ENCODE results near the gene GALNT10. TPM values are rescaled to one million over a fixed set of nuclear protein-coding genes. Genes with fewer than 3 reads are reported as not detected.
A peak's percentile ranks its signal among the peaks of the same experiment; 100 is the strongest.

Gene GALNT10
- total RNA-seq, 2 donors from 2014 or later = 34.7 to 40.4 TPM

DNA sequence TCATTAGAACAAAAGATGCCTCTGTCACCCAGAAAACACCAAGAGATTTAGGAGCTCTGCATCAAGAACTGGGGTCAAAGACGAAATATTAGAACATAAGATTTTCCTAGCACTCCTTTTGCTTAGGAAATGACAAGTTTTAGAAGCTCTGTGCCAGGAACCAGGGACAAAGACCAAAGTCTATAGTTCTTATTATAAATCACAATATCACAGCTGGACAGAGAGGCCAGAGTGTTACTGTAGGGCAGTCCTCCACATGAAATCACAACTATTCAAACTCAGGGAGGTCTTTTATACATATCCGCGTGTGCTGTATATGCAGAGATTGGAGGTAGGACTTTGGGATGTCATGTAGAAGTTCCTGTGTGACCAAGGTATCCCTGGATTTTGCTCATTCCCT is 138.5 kb downstream of the GALNT10 start:
- Mint-ChIP-seq H3K36me3 (ENCODE audit: low read depth) (peaks cover 10% of the 10 kb centered on the region), H3K4me1 (peaks cover 10% of the 10 kb centered on the region), H3K4me3 (no peak overlapping the region), H3K27me3 (no peaks in the 10 kb centered on the region), H3K27ac (no peak overlapping the region)
- DNase-seq = no peak
- H3K9me3 ChIP-seq (ENCODE audit: control insufficient read depth, low read length, poor library complexity, severe bottlenecking) = no peaks in the 10 kb centered on the region
- no peak for ATAC-seq

DNA sequence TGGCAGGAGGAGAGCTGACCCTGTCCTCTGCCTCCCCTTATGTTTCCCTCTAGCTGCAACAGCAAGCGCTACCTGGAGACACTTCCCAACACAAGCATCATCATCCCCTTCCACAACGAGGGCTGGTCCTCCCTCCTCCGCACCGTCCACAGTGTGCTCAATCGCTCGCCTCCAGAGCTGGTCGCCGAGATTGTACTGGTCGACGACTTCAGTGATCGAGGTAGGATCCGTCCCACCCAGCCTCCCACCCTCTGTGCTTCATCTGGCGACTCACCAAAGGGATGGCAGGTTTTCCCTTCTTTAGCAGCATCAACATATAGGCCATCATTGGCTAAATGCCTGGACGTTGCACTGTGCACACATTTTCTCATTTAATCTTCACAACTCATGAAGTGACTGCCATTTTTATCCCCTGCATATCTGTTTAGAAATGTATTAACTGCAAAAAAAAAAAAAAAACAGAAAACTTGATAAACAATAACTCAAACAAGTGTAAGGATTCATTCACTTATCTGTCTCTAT is 139.0 kb downstream of the GALNT10 start:
- Mint-ChIP-seq H3K4me3 (no peak overlapping the region), H3K4me1 (peaks cover 10% of the 10 kb centered on the region), H3K36me3 (ENCODE audit: low read depth) (peaks cover 10% of the 10 kb centered on the region), H3K27me3 (no peaks in the 10 kb centered on the region), H3K27ac (no peak overlapping the region)
- DNase-seq = no peak
- H3K9me3 ChIP-seq (ENCODE audit: control insufficient read depth, low read length, poor library complexity, severe bottlenecking) = no peaks in the 10 kb centered on the region
- no peak for ATAC-seq

DNA sequence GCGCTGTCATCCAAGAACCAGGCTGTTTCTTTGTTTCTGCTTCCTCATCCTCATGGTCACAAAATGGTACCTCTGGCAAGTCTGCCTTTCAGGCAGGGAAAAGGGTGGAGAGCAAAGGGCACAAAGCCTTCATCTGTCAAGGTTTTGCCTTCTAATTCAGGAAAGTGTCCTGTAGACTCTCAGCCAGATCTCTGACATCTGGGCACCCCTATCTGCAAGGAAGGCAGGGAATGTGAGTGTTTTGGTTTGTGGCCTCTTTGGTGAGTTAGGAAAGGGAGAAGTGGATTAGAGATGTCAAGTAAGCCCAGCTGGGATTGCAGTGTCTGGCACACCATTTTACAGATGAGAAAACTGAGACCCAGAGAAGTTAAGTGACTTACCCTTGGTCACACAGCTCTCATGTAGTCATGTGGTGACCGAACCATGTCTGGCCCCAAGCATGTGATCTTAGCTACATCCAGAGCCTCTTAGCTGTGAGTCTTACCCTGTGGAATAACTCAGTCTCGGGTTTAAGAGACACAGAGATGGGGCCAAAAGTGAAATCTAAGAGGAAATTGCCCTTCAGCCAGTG is 139.6 kb downstream of the GALNT10 start:
- ATAC-seq = no peak
- Mint-ChIP-seq H3K27ac (no peak overlapping the region), H3K4me3 (no peak overlapping the region), H3K4me1 (peaks cover 13% of the 10 kb centered on the region), H3K36me3 (ENCODE audit: low read depth) (peaks cover 16% of the 10 kb centered on the region), H3K27me3 (no peaks in the 10 kb centered on the region)
- no peaks in the 10 kb centered on the region for H3K9me3 ChIP-seq (ENCODE audit: control insufficient read depth, low read length, poor library complexity, severe bottlenecking)
- no peak for DNase-seq

DNA sequence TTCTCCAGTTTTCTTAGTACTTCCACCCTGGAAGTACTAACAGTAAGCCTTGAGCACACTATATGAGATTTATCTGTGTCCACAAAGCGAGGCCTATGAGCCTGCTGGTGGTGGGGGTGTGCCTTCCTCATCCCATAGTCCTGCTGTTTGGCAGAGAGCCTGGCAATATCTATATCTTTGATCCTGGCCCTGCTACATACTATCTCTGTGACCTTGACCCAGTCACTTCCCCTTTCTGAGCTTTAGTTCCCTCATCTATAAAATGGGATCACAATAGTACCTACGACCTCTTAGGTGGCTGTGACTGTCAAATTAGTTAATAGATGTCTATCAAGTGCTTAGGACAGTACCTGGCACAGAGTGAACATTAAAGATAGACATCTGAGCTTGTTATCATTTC is 140.7 kb downstream of the GALNT10 start:
- peaks cover 15% of the 10 kb centered on the region for H3K4me1 Mint-ChIP-seq
- no peaks in the 10 kb centered on the region for H3K27me3 Mint-ChIP-seq
- no peak overlapping the region for H3K27ac Mint-ChIP-seq
- peak overlapping the region; percentile 19 for H3K4me3 Mint-ChIP-seq
- ATAC-seq (no peak), DNase-seq (no peak)
- peaks cover 22% of the 10 kb centered on the region for H3K36me3 Mint-ChIP-seq (ENCODE audit: low read depth)
- no peaks in the 10 kb centered on the region for H3K9me3 ChIP-seq (ENCODE audit: control insufficient read depth, low read length, poor library complexity, severe bottlenecking)

DNA sequence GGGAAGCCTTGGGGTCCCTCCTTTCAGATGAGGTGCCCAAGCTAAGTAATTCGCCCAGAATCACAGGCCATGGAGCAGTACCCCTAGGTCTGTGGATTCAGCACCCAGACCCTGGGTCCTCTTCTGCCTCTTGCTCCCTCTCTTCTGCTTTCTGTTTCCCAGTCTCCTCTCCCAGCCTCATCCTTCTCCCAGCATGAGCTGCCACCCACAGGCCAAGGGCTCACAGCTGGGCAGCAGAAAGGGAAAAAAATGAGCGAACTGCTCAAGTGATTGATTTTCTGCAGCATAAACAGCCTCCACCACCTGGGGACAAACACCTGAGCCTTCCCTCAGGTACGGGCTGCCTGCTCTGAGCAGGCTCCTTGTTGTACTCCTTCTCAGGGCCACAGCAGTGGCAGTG is 141.4 kb downstream of the GALNT10 start:
- no peak overlapping the region for H3K4me3 Mint-ChIP-seq
- peaks cover 13% of the 10 kb centered on the region for H3K4me1 Mint-ChIP-seq
- no peaks in the 10 kb centered on the region for H3K27me3 Mint-ChIP-seq
- H3K36me3 Mint-ChIP-seq (ENCODE audit: low read depth) = peaks cover 22% of the 10 kb centered on the region
- no peak for ATAC-seq
- DNase-seq = no peak
- no peak overlapping the region for H3K27ac Mint-ChIP-seq
- no peaks in the 10 kb centered on the region for H3K9me3 ChIP-seq (ENCODE audit: control insufficient read depth, low read length, poor library complexity, severe bottlenecking)

DNA sequence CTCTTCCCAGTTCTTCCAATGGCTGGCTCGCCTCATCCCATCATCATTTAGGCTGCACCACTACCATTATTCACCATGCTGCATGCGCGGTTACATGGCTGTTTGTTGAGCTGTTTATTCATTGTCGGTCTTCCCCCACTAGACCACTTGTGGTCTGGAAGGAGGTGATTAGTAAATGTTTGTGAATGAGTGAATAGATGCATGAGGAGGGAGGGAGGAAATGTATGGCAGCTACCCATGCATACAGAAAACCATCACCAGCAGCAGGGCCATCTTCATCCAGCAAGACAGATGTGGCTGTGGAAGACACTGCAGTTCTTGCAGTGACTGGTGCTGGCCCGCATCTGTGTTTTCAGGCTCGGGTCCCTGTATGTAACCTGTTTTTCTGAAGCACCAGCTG is 141.9 kb downstream of the GALNT10 start:
- ATAC-seq = no peak
- Mint-ChIP-seq H3K27me3 (no peaks in the 10 kb centered on the region), H3K4me3 (no peak overlapping the region), H3K27ac (no peak overlapping the region), H3K4me1 (peaks cover 13% of the 10 kb centered on the region), H3K36me3 (ENCODE audit: low read depth) (peaks cover 22% of the 10 kb centered on the region)
- no peaks in the 10 kb centered on the region for H3K9me3 ChIP-seq (ENCODE audit: control insufficient read depth, low read length, poor library complexity, severe bottlenecking)
- DNase-seq = no peak

DNA sequence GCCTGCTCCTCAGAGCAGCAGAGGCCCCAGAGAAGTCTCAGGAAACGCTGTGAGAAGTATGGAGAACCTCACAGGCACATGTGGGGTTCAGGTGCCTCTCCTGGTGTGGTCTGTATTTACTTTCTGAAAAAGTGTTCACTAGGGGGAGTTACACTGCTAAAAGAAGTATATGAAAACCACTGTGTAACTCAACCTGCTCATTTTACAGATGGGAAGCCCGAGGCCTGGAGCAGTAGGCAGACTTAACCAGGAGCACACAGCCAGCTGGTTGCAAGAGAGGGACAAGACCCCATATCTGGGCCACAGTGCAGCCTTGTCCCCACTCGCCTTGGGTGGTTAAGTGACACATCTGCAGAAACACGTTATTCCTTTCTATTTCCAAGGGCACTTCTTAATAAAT is 142.5 kb downstream of the GALNT10 start:
- Mint-ChIP-seq H3K4me1 (peaks cover 10% of the 10 kb centered on the region), H3K4me3 (no peak overlapping the region), H3K36me3 (ENCODE audit: low read depth) (peaks cover 24% of the 10 kb centered on the region), H3K27ac (no peak overlapping the region), H3K27me3 (no peaks in the 10 kb centered on the region)
- no peak for ATAC-seq
- H3K9me3 ChIP-seq (ENCODE audit: control insufficient read depth, low read length, poor library complexity, severe bottlenecking) = no peaks in the 10 kb centered on the region
- no peak for DNase-seq

DNA sequence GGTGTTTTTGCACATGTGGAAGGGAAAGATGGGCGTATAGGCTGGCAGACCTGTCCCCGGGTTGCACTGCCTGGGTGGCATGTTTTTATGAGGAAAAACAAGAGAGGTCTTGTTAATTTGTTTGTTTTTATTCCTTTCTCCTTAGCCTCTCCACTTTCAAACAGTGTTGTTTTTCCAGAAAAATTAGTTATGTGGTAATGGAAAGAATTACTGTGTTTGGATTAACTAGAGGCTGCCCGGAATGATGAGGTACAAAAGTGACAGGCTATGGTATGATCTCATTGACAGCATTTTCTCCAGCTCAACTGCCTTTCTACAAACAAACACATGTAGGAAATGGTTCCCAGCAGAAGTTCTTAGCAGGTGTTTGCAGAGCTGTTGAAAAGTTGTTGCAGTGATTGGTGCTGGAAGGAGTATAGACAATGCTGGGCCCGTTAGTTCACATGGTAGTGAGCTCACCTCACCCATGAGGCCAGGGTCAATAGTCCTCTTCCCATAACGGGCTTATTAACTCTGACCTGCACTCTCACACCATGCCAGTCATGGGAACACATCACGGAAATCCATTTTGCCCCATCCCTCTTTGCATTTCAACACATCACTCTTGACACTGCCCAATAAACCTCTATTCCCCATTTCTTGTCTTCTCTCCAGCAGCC is 144.0 kb downstream of the GALNT10 start:
- H3K4me3 Mint-ChIP-seq = no peak overlapping the region
- ATAC-seq (no peak), DNase-seq (no peak)
- H3K4me1 Mint-ChIP-seq = peaks cover 11% of the 10 kb centered on the region
- H3K27ac Mint-ChIP-seq = no peak overlapping the region
- no peaks in the 10 kb centered on the region for H3K27me3 Mint-ChIP-seq
- no peaks in the 10 kb centered on the region for H3K9me3 ChIP-seq (ENCODE audit: control insufficient read depth, low read length, poor library complexity, severe bottlenecking)
- H3K36me3 Mint-ChIP-seq (ENCODE audit: low read depth) = peaks cover 26% of the 10 kb centered on the region

DNA sequence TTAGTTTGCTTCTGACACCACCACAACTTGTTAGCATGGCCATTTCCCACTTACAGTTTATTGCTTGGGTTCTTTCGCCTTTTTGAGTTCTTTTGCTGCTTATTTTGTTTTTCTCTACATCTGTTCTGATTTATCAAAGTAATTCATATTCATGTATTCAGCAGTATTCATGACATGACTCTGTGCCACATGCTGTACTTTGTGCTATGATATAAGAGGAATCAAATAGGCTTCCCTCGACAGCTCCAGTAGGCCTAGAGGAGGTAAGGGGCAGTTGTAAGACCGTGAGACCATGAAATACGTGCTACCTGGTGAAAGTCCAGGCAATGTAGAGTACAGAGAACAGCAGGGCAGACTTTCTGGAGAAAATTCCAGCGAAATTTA is 144.5 kb downstream of the GALNT10 start:
- Mint-ChIP-seq H3K4me3 (no peak overlapping the region), H3K27me3 (no peaks in the 10 kb centered on the region), H3K36me3 (ENCODE audit: low read depth) (peaks cover 24% of the 10 kb centered on the region), H3K27ac (peak overlapping the region; percentile 62), H3K4me1 (peaks cover 11% of the 10 kb centered on the region)
- ATAC-seq = no peak
- DNase-seq = no peak
- no peaks in the 10 kb centered on the region for H3K9me3 ChIP-seq (ENCODE audit: control insufficient read depth, low read length, poor library complexity, severe bottlenecking)

DNA sequence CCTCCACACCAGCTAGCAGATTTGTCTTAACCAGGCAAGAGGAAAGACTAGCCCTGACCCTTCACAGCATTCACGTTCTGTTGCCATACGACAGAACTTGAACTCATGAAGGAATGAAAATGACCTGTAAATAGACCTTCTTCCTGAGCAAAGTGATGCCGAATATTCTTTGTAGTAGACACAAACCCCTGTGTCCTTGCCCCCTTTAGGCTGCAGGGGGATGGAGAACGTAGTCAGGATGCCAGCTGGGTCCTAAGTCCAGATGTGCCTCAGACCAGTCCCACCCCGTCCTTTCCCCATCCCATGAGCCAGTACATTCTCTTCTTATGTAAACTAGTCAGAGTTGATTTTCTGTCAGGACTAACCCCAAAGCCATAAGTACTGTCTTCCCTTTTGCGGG is 151.1 kb downstream of the GALNT10 start:
- H3K36me3 Mint-ChIP-seq (ENCODE audit: low read depth) = peaks cover 9% of the 10 kb centered on the region

DNA sequence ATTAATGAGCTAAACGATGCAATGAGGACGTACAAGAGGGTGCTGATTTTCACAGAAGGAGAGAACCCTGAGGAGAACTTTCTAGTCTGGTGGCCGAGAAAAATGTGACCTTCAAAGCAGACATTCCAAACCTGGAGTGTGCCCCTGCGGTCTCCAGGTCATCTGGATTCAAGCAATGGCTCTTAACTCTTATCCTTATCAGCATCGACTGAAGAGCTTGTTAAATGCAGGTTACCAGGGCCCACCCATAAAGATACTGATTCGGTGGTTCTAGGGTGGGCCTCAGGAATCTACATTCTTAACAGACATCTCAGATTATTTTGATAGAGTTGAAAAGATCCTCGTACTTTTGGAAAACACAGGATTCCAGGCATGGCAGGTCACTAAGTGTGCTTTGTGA is 151.7 kb downstream of the GALNT10 start:
- Mint-ChIP-seq H3K27ac (peak overlapping the region; percentile 37), H3K36me3 (ENCODE audit: low read depth) (peaks cover 9% of the 10 kb centered on the region), H3K4me1 (peaks cover 11% of the 10 kb centered on the region), H3K27me3 (no peaks in the 10 kb centered on the region), H3K4me3 (no peak overlapping the region)
- ATAC-seq (no peak), DNase-seq (no peak)
- H3K9me3 ChIP-seq (ENCODE audit: control insufficient read depth, low read length, poor library complexity, severe bottlenecking) = no peaks in the 10 kb centered on the region

More for the DNA sequence above, 151.1 kb downstream of the GALNT10 start:
- H3K4me3 Mint-ChIP-seq = no peak overlapping the region
- ATAC-seq = no peak
- H3K4me1 Mint-ChIP-seq = peaks cover 11% of the 10 kb centered on the region
- H3K27me3 Mint-ChIP-seq = no peaks in the 10 kb centered on the region
- no peaks in the 10 kb centered on the region for H3K9me3 ChIP-seq (ENCODE audit: control insufficient read depth, low read length, poor library complexity, severe bottlenecking)
- no peak for DNase-seq
- peak overlapping the region; percentile 37 for H3K27ac Mint-ChIP-seq

DNA sequence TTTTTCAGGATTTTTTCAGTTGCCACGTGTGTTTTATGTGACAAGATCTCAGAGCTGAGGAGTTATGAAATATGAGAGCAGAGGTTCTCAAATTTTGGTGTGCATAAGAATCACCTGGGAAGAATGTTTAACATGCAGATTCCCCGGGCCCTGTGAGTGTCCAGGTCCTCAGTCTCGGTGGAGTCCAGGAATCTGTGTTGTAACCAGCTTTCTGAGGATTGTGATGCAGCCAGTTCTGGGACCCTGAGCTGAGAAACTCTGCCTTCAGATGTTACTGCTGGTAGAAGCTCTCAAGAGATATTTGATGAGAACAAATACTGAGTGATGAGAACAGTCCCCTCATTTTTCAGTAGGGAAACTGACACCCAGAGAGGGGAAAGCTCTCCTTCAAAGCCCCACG is 152.4 kb downstream of the GALNT10 start:
- Mint-ChIP-seq H3K4me1 (peaks cover 11% of the 10 kb centered on the region), H3K27ac (no peak overlapping the region), H3K36me3 (ENCODE audit: low read depth) (peaks cover 7% of the 10 kb centered on the region), H3K27me3 (no peaks in the 10 kb centered on the region), H3K4me3 (no peak overlapping the region)
- ATAC-seq = no peak
- no peaks in the 10 kb centered on the region for H3K9me3 ChIP-seq (ENCODE audit: control insufficient read depth, low read length, poor library complexity, severe bottlenecking)
- no peak for DNase-seq

DNA sequence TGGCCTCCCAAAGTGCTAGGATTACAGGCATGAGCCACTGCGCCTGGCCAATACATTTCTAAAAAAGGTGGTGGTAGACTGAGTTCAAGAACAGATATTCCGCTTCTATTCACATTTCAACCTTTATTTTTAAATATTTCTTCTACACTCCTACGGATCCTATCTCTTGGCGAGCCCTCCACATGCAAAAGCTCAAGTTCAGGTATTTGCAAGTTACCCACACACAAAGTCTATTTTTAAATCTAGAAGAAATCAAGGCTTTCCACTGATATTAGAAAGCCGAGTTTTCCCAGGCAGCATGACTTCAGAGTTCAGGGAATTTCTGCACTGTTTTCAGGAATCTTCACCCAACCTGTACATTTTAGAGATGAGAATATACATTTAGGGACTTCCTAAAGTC is 153.9 kb downstream of the GALNT10 start:
- no peak for DNase-seq
- Mint-ChIP-seq H3K4me3 (no peak overlapping the region), H3K27me3 (no peaks in the 10 kb centered on the region), H3K36me3 (ENCODE audit: low read depth) (peaks cover 5% of the 10 kb centered on the region), H3K4me1 (peaks cover 9% of the 10 kb centered on the region), H3K27ac (peak overlapping the region; percentile 75)
- no peak for ATAC-seq
- no peaks in the 10 kb centered on the region for H3K9me3 ChIP-seq (ENCODE audit: control insufficient read depth, low read length, poor library complexity, severe bottlenecking)

All from T-helper 17 cell (primary cell).